Superior temporal gyrus (tissue), 1 donor: ENCODE data around the gene PTX4.
A peak's percentile ranks its signal among the peaks of the same experiment; 100 is the strongest.
"Not testable (repeated sequence)": the region's sequence is repeated elsewhere in the genome, so short reads cannot be mapped to it uniquely, and the experiment has no call there.

Source experiments
- DNase-seq: peaks from one replicate; pipeline ENCODE4 v3.0.0-alpha.2; 2016; ENCODE audit errors: extremely low spot score

The PTX4 gene

DNA sequence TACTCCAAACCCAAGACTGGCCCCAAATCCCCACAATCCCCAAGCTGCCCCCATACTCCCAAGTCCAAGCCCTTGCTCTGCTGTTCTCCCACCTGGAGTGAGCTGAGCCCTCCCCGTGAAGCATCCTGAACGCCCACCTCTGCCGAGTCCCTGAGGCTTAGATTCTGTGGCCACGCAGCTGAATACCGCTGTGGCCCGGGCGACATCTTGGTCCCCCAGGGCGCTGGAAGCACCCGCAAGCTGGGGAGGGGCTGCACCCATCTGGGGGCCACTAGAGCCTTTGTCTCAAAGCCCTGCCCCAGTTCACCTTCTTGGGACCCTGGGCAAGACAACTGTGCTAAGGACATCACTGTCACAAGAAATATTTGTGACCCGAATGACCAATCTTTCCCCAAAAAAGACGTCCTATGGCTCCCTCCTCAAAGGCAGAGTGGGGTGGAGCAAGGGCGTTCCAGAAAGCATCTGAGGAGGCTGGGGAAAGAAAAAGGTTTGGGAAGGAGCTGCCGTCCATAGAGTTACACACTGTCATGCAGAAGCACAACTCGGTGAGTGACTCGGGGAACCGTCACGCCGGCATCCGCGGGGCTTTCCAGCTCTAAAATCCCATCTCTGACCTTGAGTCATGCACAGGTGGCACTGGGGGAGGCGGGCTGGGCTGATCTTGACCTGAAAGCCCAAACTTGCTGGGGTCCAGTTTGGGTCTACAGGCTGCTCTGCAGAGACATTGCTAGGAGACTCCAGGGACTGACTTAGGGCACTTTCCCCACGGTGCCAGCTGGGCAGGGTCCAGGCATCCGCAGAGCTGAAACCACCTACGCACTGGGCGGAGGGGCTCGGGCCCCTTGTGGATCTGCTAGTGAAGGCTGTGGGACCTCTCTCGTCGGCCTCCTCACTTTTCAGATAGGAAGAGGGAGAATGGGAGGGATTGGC lies 6.6 kb downstream of the PTX4 start:
- DNase-seq: no peak

DNA sequence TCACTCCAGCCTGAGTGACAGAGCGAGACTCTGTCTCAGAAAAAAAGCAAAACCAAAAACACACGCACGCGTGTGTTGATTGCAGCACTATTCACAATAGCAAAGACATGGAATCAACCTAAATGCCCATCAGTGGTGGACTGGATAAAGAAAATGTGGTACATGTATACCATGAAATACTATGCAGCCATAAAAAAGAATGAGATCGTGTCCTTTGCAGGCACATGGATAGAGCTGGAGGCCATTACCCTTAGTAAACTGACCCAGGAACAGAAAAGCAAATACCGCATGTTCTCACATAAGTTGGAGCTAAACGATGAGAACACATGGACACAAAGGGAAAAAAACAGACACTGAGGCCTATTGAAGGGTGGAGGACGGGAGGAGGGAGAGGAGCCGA lies 9.8 kb downstream of the PTX4 start:
- DNase-seq: not testable (repeated sequence)

DNA sequence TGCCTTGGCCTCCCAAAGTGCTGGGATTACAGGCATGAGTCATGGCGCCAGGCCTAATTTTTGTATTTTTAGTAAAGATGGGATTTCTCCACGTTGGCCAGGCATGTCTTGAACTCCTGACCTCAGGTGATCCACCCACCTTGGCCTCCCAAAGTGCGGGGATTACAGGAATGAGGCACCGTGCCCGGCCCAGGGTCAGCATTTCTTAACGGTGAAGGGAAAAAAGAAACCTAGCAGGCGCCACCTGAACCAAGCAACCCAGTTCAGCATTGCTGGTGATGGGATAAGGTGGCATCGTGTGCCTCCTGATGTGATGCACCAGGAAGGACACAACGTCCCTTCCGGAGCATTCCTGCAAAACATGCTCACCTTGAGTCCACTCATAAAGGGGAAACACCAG lies 11.7 kb downstream of the PTX4 start:
- no peak for DNase-seq

DNA sequence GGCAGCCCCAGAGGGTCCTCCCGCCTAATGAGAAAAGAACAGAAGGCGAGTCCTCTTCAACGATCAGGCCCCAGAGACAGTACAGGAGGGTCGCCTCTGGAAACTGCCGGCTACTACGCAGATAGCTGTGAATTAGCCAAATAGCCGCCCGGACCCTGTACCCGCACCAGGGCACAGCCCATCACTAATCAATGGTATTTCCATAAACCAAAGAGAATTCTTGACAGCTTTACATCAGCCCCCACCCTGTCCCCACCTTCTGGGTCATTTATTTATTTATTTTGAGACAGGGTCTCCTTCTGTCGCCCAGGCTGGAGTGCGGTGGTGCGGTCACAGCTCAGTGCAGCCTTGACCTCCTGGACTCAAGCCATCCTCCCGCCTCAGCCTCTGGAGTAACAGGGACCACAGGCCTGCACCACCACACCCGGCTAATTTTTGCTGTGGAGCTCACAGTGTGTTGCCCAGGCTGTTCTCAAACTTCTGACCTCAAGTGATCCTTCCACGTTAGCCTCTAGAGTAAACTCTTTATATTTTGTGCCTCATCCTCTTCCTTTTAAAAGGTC lies 13.1 kb downstream of the PTX4 start:
- DNase-seq: no peak

GRCh38 chr16:1474796-1475551 lies 13.8 kb downstream of the PTX4 start, which contains the start of gene CLCN7:
CLCN7 (minus strand) TSS chr16:1475028; CDS start chr16:1474974, 54 bp downstream.
- DNase-seq: peak; percentile 74

DNA sequence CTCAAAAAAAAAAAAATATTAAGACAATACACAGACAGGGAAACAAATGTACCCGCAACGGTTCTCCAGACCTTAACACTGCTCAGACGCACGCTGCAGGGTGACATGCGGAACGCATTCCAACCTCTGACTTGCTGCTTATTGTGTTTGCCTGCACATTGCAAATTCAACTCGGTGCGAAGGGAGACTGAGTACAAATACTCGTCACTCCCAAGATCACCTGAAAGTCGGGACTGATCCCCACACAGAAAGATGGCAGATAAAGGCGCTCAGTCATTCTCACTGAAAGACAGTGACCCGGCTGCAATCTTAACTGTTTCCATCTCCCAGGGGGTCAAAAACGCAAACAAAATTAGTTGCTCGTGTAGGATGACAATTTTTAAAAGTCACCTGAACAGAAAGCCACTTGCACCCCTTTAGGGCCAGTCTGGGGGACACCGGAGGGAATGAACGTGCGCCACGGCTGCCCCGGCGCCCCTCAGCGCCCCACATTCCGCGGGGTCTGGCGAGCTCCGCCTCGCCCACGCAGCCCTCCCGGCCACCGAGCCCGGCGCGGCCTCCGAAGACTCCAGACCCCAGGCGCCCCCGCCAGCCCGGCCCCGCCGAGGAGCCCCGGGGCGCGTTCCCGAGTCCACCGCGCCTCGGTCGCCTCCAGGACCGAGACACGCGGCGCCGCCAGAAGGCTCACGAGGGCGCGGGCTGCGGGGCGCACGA lies 14.5 kb downstream of the PTX4 start:
- no peak for DNase-seq

GRCh38 chr16:1472974-1473373 lies 15.8 kb downstream of the PTX4 start:
- DNase-seq: no peak

DNA sequence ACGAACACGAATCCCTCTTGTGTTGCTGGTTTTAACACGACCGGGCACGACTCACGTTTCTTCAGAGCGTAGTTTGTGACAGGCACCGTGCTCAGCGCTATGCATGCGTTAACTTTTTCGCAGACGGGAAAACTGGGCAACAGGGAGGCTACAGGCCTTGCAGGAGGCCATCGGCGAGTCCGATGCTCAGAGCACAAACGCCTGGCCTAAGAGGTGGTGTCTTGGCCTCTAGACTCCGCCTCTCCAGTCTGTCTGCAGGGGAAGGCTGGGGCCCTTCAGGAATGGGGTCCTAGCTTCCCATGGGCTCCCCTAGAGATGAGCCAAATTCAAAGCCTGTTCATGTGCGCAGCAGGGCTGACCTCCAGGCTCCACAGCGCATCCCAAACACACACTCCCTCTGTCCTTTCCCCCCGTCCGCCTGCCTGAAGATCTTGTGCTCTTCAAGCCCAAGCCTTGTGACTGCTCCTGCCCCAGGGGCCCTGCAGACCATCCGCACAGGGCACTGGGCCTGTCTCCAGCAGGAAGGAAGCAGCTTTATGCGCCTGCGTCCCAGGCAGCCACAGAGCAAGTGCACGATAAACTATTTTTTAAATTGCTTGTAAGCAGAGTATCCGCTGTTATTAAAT lies 17.1 kb downstream of the PTX4 start:
- no peak for DNase-seq

- DNase-seq: no peak
Measured at GRCh38 chr16:1470481-1471251, 18.1 kb downstream of the PTX4 start.

DNA sequence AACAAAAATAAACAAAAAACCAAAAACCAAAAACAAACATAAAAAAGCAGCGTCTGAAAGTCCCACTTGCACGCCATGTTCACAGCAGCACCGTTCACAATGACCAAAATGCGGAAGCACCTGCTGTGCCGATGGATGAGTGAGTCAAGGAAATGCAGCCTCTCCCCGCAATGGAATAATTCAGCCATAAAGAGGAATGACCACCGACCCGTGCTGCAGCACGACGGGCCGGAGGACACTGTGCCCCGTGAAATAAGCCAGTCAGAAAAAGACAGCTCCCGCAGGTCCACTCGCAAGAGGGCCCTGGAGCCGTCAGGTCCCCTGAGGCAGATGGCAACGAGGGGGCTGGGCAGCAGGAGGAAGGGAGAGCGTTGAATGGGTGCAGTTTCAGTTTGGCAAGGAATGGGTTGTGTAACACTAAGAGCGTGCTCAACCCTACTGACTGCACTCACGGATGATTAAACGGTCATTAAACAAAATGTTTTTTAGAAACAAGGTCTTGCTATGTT lies 19.0 kb downstream of the PTX4 start:
- no peak for DNase-seq

- not testable (repeated sequence) for DNase-seq
Measured at GRCh38 chr16:1469141-1469540, 19.6 kb downstream of the PTX4 start.

GRCh38 chr16:1468426-1468810 lies 20.3 kb downstream of the PTX4 start:
- no peak for DNase-seq

DNA sequence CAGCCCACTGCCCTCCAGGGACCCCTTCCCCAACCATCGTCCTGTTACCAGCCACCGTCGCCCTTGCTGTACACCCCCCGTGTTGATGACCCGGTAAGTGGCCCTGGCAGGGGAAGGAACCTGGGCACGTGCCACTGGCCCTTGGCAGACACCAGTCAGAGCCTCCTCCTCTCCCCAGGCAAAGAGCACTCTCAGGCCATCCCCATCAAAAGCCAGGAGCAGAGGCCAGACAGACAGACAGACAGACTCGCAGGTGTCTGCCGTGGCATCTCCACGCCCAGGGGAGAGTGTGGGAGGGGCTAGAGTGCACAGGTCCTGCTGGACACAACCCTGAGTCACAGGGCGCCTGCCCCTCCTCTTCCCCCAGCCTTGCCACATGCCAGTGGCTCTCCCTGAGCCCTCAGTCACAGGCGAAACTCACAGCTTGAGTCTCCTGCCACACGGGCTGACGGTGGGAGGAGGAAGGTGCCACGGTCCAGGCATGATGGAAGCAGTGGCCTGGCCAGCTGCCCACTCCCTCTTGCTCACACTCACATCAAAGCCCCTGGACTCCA lies 21.7 kb downstream of the PTX4 start:
- no peak for DNase-seq

DNA sequence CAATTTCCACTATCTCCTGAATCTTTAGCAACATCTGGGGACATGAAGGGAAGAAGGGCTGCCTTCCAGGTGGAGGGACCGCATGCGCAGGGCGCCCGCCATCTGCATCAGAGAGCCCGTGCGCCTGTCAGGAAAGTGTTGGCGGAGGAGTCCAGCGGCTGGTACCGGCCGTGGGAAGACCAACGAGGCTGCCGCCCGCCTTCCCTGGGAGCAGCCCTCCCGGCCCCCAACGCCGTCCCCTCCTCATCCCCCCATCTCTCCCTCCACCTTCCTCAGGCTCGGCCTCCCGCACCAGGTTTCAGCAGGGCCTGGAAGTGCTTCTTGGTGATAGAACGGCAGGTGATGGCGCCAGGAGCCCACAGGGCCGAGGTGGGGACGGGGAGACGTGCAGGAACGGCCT lies 22.7 kb downstream of the PTX4 start:
- no peak for DNase-seq

GRCh38 chr16:1465567-1465915 lies 23.2 kb downstream of the PTX4 start:
- no peak for DNase-seq

DNA sequence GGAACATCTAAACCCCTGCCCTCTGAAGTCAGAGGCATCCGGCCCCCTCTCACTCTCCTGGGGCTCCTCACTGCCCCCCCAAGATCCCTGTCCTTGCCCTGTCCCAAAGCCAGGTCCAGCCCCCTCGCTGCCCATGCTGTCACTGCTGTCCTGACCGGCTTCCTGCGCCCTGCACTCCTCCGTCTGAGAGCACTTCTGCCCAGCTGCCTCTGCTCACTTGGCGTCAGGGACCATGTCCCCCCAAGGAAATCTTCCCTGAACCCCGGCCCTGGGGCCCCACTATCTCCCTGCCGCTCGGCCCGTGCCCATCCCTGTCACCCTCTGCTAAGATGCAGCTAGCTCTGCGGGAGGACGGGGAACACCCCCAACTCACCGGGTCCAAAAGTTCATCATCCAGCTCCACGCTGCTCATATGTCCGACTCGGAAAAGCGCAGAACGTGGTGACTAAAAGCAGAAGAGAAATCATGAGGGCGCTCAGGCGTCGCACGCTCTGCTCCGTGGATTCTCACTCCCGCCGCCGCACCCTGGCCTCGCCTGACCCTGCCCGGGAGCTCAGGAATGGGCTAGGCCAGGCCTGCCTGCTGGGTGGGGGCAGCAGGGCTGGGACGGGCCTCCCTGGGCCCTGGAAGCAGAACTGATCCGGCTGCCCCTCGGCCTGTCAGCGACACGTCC lies 23.7 kb downstream of the PTX4 start:
- no peak for DNase-seq

GRCh38 chr16:1464196-1464893 lies 24.4 kb downstream of the PTX4 start:
- DNase-seq: no peak

DNA sequence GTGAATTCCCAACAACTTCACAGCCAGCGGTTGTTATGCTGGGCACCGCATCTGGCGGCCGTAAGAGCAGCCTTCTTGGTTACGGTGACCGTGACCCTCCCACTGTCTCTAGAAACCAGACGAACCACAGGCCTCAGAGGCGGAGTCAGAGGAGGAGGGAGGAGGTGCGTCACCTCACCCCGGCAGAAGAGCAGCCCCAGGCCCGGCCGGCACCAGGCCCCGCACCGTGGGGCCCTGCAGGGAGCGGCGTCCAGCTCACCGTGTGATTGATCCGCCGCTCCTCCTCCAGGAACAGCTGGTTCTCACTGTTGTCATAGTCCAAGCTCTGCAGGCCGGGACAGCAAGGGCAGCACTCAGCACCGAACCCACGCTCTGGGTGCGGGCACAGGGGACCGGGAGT lies 27.6 kb downstream of the PTX4 start:
- no peak for DNase-seq

- no peak for DNase-seq
Measured at GRCh38 chr16:1460602-1461138, 28.1 kb downstream of the PTX4 start.
